ENCODE results near the gene RNF130.

GRCh38 chr5:180095545-180095944 is 24.0 kb upstream of the RNF130 start:
- TF ChIP-seq CTCF (IDR thresholded peaks at IDR 0.05) (no peak), EZH2 (IDR thresholded peaks at IDR 0.05) (no peak), EZH2phosphoT487 (IDR thresholded peaks at IDR 0.05) (no peak)
